HEK293 (cell line): ENCODE results near the gene C16orf86.
A peak's percentile ranks its signal among the peaks of the same experiment; 100 is the strongest.

Experiments used
- BCL11A ChIP-seq: fragments of 450-650 bp; formaldehyde crosslinking; IDR thresholded peaks from 2 replicates; pipeline ENCODE4 v1.5.1; 2016; ENCODE audit warnings: low read depth, missing biosample characterization, missing genetic modification characterization
- KLF1 ChIP-seq: fragments of 450-650 bp; formaldehyde crosslinking; IDR thresholded peaks from 2 replicates; pipeline ENCODE4 v1.5.1; 2016; ENCODE audit warnings: missing biosample characterization, missing genetic modification characterization
- OVOL3 ChIP-seq: fragments of 450-650 bp; formaldehyde crosslinking; IDR thresholded peaks from 2 replicates; pipeline ENCODE4 v1.5.1; 2016; ENCODE audit warnings: missing biosample characterization, missing genetic modification characterization
- ZBTB1 ChIP-seq: fragments of 450-650 bp; formaldehyde crosslinking; IDR thresholded peaks from 2 replicates; pipeline ENCODE4 v1.5.1; 2016; ENCODE audit warnings: missing biosample characterization, missing genetic modification characterization
- ZBTB21 ChIP-seq: fragments of 450-650 bp; formaldehyde crosslinking; IDR thresholded peaks from 2 replicates; pipeline ENCODE4 v1.5.1; 2017; ENCODE audit warnings: missing biosample characterization, missing genetic modification characterization
- ZFP37 ChIP-seq: fragments of 450-650 bp; formaldehyde crosslinking; IDR thresholded peaks from 2 replicates; pipeline ENCODE4 v1.5.1; 2016; ENCODE audit warnings: missing biosample characterization, missing genetic modification characterization
- ZNF10 ChIP-seq: fragments of 450-650 bp; formaldehyde crosslinking; IDR thresholded peaks from 2 replicates; pipeline ENCODE4 v1.5.1; 2017; ENCODE audit warnings: missing biosample characterization, missing genetic modification characterization
- ZNF112 ChIP-seq: fragments of 450-650 bp; formaldehyde crosslinking; IDR thresholded peaks from 2 replicates; pipeline ENCODE4 v1.5.0; 2017; ENCODE audit warnings: missing biosample characterization, missing genetic modification characterization
- ZNF2 ChIP-seq: fragments of 450-650 bp; formaldehyde crosslinking; IDR thresholded peaks from 2 replicates; pipeline ENCODE4 v1.5.1; 2016; ENCODE audit warnings: missing biosample characterization, missing genetic modification characterization
- ZNF223 ChIP-seq: fragments of 450-650 bp; formaldehyde crosslinking; IDR thresholded peaks from 2 replicates; pipeline ENCODE4 v1.5.1; 2016; ENCODE audit warnings: missing biosample characterization, missing genetic modification characterization
- ZNF248 ChIP-seq: fragments of 450-650 bp; formaldehyde crosslinking; IDR thresholded peaks from 2 replicates; pipeline ENCODE4 v1.5.1; 2017; ENCODE audit warnings: missing biosample characterization, missing genetic modification characterization
- ZNF530 ChIP-seq: fragments of 450-650 bp; formaldehyde crosslinking; IDR thresholded peaks from 2 replicates; pipeline ENCODE4 v1.5.1; 2016; ENCODE audit warnings: low read depth, missing biosample characterization, missing genetic modification characterization
- ZNF561 ChIP-seq: fragments of 450-650 bp; IDR thresholded peaks from 2 replicates; pipeline ENCODE4 v1.5.1; 2018; ENCODE audit warnings: missing biosample characterization, missing genetic modification characterization, borderline replicate concordance
- ZNF571 ChIP-seq: fragments of 450-650 bp; formaldehyde crosslinking; IDR thresholded peaks from 2 replicates; pipeline ENCODE4 v1.5.0; 2017; ENCODE audit warnings: missing biosample characterization, missing genetic modification characterization
- ZNF629 ChIP-seq: fragments of 450-650 bp; formaldehyde crosslinking; IDR thresholded peaks from 2 replicates; pipeline ENCODE4 v1.5.1; 2017; ENCODE audit warnings: missing biosample characterization, missing genetic modification characterization
- ZNF776 ChIP-seq: fragments of 450-650 bp; formaldehyde crosslinking; IDR thresholded peaks from 2 replicates; pipeline ENCODE4 v1.5.0; 2017; ENCODE audit warnings: missing biosample characterization, missing genetic modification characterization, borderline replicate concordance
- ZNF843 ChIP-seq: fragments of 450-650 bp; formaldehyde crosslinking; IDR thresholded peaks from 2 replicates; pipeline ENCODE4 v1.5.1; 2016; ENCODE audit warnings: missing biosample characterization, missing genetic modification characterization
- TF ChIP-seq, protein P1 (sequence below): fragments of 450-650 bp; formaldehyde crosslinking; IDR thresholded peaks from 2 replicates; pipeline ENCODE4 v1.5.1; 2016; ENCODE audit warnings: missing biosample characterization, missing genetic modification characterization
- TF ChIP-seq, protein P2 (sequence below): fragments of 450-650 bp; formaldehyde crosslinking; IDR thresholded peaks from 2 replicates; pipeline ENCODE4 v1.5.1; 2017; ENCODE audit warnings: missing biosample characterization, mild to moderate bottlenecking, missing genetic modification characterization, moderate library complexity
- TF ChIP-seq, protein P3 (sequence below): fragments of 450-650 bp; formaldehyde crosslinking; IDR thresholded peaks from 2 replicates; pipeline ENCODE4 v1.5.1; 2016; ENCODE audit warnings: missing biosample characterization, missing genetic modification characterization
- TF ChIP-seq, protein P4 (sequence below): fragments of 450-650 bp; formaldehyde crosslinking; IDR thresholded peaks from 2 replicates; pipeline ENCODE4; 2016; ENCODE audit warnings: missing biosample characterization, missing genetic modification characterization
- TF ChIP-seq, protein P5 (sequence below): fragments of 450-650 bp; formaldehyde crosslinking; IDR thresholded peaks from 2 replicates; pipeline ENCODE4 v1.5.1; 2016; ENCODE audit warnings: missing biosample characterization, missing genetic modification characterization
- TF ChIP-seq, protein P6 (sequence below): IDR thresholded peaks from 2 replicates; pipeline ENCODE4 v1.6.1; 2011; ENCODE audit warnings: mild to moderate bottlenecking, low read depth, low read length, borderline replicate concordance
- TF ChIP-seq, protein P7 (sequence below): fragments of 450-650 bp; formaldehyde crosslinking; IDR thresholded peaks from 2 replicates; pipeline ENCODE4 v1.5.1; 2016; ENCODE audit warnings: missing biosample characterization, missing genetic modification characterization
- TF ChIP-seq, protein P8 (sequence below): fragments of 450-650 bp; formaldehyde crosslinking; IDR thresholded peaks from 2 replicates; pipeline ENCODE4 v1.5.1; 2016; ENCODE audit warnings: missing biosample characterization, missing genetic modification characterization

C16orf86 gene

DNA sequence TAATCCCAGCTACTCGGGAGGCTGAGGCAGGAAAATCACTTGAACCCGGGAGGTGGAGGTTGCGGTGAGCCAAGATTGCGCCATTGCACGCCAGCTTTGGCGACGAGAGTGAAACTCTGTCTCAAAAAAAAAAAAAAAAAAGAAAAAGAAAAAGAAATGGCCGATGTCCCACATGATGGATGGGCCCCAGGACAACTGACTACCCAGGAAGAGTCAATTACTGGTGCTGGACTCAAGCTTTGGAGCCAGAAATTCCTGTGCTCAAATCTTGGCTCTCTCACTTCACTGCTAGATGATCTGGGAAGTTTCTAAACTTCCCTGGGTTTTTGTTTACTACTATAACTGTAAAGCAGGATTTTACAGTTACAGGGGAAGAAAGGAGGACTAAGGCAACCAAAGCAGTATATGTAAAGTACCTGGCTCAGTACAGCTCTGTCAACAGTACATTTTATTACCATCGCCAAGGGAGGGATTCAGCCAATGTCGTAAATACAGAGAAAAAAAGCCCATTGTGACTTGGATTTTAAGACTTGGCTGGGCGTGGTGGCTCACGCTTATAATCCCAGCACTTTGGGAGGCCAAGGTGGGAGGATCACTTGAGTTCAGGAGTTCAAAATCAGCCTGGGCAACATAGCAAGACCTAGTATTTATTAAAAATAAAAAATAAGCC is 11.9 kb downstream of the C16orf86 start (continued):
- TF ChIP-seq, protein P1, sequence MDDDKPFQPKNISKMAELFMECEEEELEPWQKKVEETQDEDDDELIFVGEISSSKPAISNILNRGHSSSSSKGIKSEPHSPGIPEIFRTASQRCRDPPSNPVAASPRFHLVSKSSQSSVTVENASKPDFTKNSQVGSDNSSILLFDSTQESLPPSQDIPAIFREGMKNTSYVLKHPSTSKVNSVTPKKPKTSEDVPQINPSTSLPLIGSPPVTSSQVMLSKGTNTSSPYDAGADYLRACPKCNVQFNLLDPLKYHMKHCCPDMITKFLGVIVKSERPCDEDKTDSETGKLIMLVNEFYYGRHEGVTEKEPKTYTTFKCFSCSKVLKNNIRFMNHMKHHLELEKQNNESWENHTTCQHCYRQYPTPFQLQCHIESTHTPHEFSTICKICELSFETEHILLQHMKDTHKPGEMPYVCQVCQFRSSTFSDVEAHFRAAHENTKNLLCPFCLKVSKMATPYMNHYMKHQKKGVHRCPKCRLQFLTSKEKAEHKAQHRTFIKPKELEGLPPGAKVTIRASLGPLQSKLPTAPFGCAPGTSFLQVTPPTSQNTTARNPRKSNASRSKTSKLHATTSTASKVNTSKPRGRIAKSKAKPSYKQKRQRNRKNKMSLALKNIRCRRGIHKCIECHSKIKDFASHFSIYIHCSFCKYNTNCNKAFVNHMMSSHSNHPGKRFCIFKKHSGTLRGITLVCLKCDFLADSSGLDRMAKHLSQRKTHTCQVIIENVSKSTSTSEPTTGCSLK = no peak
- TF ChIP-seq ZFP37 (tag by site-specific recombination) (no peak), ZNF561 (tag by site-specific recombination) (peak; percentile 72), KLF1 (peak; percentile 93), ZBTB21 (tag by site-specific recombination) (no peak), ZNF530 (tag by site-specific recombination) (no peak), ZNF2 (tag by site-specific recombination) (no peak), ZNF843 (tag by site-specific recombination) (no peak), ZNF629 (no peak), ZNF112 (tag by site-specific recombination) (no peak), BCL11A (tag by site-specific recombination) (peak; percentile 29; the same call in 1 of the 2 replicates), ZBTB1 (no peak), ZNF248 (tag by site-specific recombination) (no peak), ZNF10 (tag by site-specific recombination) (no peak), ZNF223 (no peak), ZNF776 (tag by site-specific recombination) (no peak), OVOL3 (tag by site-specific recombination) (peak; percentile 85; the same call in 1 of the 2 replicates), ZNF571 (tag by site-specific recombination) (no peak)
- TF ChIP-seq, protein P2, sequence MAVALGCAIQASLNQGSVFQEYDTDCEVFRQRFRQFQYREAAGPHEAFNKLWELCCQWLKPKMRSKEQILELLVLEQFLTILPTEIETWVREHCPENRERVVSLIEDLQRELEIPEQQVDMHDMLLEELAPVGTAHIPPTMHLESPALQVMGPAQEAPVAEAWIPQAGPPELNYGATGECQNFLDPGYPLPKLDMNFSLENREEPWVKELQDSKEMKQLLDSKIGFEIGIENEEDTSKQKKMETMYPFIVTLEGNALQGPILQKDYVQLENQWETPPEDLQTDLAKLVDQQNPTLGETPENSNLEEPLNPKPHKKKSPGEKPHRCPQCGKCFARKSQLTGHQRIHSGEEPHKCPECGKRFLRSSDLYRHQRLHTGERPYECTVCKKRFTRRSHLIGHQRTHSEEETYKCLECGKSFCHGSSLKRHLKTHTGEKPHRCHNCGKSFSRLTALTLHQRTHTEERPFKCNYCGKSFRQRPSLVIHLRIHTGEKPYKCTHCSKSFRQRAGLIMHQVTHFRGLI (tag by site-specific recombination) = peak; percentile 93
- TF ChIP-seq, protein P3, sequence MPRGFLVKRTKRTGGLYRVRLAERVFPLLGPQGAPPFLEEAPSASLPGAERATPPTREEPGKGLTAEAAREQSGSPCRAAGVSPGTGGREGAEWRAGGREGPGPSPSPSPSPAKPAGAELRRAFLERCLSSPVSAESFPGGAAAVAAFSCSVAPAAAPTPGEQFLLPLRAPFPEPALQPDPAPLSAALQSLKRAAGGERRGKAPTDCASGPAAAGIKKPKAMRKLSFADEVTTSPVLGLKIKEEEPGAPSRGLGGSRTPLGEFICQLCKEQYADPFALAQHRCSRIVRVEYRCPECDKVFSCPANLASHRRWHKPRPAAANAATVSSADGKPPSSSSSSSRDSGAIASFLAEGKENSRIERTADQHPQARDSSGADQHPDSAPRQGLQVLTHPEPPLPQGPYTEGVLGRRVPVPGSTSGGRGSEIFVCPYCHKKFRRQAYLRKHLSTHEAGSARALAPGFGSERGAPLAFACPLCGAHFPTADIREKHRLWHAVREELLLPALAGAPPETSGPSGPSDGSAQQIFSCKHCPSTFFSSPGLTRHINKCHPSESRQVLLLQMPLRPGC = no peak
- TF ChIP-seq, protein P4, sequence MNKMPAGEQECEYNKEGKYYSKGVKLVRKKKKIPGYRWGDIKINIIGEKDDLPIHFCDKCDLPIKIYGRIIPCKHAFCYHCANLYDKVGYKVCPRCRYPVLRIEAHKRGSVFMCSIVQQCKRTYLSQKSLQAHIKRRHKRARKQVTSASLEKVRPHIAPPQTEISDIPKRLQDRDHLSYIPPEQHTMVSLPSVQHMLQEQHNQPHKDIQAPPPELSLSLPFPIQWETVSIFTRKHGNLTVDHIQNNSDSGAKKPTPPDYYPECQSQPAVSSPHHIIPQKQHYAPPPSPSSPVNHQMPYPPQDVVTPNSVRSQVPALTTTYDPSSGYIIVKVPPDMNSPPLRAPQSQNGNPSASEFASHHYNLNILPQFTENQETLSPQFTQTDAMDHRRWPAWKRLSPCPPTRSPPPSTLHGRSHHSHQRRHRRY = no peak
- TF ChIP-seq, protein P5, sequence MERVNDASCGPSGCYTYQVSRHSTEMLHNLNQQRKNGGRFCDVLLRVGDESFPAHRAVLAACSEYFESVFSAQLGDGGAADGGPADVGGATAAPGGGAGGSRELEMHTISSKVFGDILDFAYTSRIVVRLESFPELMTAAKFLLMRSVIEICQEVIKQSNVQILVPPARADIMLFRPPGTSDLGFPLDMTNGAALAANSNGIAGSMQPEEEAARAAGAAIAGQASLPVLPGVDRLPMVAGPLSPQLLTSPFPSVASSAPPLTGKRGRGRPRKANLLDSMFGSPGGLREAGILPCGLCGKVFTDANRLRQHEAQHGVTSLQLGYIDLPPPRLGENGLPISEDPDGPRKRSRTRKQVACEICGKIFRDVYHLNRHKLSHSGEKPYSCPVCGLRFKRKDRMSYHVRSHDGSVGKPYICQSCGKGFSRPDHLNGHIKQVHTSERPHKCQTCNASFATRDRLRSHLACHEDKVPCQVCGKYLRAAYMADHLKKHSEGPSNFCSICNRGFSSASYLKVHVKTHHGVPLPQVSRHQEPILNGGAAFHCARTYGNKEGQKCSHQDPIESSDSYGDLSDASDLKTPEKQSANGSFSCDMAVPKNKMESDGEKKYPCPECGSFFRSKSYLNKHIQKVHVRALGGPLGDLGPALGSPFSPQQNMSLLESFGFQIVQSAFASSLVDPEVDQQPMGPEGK = no peak
- TF ChIP-seq, protein P6, sequence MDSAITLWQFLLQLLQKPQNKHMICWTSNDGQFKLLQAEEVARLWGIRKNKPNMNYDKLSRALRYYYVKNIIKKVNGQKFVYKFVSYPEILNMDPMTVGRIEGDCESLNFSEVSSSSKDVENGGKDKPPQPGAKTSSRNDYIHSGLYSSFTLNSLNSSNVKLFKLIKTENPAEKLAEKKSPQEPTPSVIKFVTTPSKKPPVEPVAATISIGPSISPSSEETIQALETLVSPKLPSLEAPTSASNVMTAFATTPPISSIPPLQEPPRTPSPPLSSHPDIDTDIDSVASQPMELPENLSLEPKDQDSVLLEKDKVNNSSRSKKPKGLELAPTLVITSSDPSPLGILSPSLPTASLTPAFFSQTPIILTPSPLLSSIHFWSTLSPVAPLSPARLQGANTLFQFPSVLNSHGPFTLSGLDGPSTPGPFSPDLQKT = no peak
- TF ChIP-seq, protein P7, sequence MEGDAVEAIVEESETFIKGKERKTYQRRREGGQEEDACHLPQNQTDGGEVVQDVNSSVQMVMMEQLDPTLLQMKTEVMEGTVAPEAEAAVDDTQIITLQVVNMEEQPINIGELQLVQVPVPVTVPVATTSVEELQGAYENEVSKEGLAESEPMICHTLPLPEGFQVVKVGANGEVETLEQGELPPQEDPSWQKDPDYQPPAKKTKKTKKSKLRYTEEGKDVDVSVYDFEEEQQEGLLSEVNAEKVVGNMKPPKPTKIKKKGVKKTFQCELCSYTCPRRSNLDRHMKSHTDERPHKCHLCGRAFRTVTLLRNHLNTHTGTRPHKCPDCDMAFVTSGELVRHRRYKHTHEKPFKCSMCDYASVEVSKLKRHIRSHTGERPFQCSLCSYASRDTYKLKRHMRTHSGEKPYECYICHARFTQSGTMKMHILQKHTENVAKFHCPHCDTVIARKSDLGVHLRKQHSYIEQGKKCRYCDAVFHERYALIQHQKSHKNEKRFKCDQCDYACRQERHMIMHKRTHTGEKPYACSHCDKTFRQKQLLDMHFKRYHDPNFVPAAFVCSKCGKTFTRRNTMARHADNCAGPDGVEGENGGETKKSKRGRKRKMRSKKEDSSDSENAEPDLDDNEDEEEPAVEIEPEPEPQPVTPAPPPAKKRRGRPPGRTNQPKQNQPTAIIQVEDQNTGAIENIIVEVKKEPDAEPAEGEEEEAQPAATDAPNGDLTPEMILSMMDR = no peak
- TF ChIP-seq, protein P8, sequence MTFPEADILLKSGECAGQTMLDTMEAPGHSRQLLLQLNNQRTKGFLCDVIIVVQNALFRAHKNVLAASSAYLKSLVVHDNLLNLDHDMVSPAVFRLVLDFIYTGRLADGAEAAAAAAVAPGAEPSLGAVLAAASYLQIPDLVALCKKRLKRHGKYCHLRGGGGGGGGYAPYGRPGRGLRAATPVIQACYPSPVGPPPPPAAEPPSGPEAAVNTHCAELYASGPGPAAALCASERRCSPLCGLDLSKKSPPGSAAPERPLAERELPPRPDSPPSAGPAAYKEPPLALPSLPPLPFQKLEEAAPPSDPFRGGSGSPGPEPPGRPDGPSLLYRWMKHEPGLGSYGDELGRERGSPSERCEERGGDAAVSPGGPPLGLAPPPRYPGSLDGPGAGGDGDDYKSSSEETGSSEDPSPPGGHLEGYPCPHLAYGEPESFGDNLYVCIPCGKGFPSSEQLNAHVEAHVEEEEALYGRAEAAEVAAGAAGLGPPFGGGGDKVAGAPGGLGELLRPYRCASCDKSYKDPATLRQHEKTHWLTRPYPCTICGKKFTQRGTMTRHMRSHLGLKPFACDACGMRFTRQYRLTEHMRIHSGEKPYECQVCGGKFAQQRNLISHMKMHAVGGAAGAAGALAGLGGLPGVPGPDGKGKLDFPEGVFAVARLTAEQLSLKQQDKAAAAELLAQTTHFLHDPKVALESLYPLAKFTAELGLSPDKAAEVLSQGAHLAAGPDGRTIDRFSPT (tag by site-specific recombination) = no peak
